Stimulated activated CD4-positive, alpha-beta T cell treated with anti-CD3 and anti-CD28 coated beads, Interleukin-4, amount 100 ng/mL, for 1 hour (primary cell): ENCODE data around the gene SYN1.
"Not testable (repeated sequence)": the region's sequence is repeated elsewhere in the genome, so short reads cannot be mapped to it uniquely, and the experiment has no call there.

Experiments
- DNase-seq: peaks from one replicate; pipeline ENCODE4 v3.0.0-alpha.2; 2020

The SYN1 gene

DNA sequence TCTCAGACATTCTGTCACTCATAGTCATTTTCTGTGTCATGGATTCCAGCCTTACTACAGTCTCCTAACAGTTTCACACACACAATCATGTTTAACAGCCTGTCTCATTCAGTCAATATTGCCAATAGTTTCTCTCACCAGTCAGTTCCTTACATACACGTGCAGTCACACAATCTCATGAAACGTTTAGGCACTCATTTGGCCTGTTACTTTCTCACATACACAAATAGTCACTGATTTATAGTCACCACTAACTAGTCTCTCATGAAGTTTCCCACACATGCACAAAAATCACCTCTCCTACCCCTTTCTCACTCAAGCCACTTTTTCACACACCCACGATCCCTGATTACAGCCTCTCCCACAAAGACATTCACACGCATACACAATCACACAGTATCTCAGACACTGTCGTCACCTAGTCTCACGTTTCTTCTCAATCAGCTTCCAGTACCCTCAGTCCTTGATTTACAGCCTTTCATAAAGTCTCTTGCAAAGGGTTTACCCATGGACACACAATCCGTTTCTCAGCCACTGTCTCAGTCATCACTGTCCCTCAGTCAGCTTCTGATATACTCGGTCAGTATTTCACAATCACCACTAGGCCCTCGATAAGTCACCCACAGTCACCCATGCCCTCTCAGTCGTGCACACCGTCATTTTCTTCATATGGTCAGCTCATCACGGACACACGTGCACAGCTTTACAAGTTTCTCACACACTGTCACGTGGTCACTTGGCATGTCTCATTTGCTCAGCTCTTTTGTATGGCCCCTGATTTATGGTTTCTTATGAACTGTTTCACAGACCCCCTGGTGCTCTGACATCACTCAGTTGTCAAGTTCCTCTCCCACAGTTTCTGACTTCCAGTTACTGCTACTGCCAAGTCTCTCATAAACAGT lies 14.3 kb upstream of the SYN1 start:
- no peak for DNase-seq

DNA sequence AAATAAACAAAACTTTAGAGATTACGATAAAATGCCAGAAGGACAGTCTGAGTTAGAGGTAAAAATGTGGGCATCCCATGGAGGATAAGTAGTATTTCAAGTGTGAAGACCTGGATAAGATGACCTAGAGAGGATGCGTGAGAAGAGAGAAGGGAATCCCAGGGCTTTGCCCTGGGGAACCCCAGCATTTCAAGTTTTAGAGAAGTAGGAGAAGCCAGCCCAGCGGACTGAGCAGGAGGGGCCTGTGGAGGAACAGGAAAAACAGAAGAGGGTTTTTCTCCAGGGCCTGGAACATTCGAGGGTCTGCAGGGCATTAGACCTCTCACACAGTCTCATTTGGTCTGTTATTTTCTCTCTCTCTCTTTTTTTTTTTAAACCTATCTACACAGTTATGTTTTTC lies 13.0 kb upstream of the SYN1 start:
- no peak for DNase-seq

DNA sequence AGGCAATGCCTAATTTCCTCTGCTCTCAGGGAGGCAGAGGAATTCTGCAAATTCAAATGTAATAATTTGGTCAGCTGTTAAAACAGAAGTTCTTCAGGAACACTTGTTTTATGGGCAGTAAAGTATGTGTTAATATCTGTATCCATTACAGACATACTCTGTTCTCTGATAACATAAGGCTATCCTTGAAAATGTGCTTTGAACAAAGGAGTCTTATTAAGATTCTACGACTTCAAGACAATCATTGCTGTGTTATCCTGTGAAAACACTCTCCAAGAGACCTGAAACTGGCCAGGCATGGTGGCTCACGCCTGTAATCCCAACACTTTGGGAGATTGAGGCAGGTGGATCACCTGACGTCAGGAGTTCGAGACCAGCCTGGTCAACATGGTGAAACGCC lies 12.0 kb upstream of the SYN1 start:
- no peak for DNase-seq

DNA sequence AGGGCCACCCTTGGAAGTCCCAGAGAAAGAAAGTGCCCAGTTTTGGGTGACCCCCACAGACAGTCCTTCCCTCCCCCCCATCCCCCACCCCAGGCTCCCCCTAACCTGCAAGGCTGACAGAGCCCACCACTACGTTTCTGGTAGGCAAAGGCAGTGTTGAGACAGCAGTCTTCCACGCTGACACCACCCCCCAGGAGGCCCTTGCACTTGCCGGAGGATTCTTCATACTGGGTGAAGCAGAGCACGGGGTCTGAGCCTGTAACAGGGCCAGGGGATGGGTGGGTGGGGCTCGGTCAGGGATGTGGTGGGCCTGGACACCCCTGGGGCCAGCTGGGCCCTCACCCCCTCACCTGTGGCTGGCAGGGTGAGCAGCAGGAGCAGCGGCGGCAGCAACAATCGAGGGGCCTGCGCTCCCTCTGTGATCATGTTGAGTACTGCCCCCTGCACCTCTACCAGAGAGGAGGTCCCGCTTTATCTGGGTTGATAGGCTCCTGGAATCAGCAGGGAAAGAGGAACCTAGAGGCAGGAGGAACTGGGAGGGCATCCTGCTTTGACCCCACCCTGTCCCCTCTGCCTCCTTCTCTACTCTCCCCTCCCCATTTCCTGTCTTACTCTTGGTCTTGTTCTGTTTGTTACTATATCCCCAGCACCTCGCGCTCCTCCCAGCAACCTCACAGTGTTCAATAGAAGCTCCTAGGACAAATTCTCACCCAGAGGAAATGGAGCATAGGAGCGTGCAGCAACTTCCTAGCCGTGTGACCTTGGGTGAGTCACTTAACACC lies 10.0 kb upstream of the SYN1 start, which contains the start of gene CFP:
CFP (minus strand) TSS at position 512 of the 782 bp plus-strand sequence; CDS start at position 426, 86 bp downstream.
- no peak for DNase-seq

DNA sequence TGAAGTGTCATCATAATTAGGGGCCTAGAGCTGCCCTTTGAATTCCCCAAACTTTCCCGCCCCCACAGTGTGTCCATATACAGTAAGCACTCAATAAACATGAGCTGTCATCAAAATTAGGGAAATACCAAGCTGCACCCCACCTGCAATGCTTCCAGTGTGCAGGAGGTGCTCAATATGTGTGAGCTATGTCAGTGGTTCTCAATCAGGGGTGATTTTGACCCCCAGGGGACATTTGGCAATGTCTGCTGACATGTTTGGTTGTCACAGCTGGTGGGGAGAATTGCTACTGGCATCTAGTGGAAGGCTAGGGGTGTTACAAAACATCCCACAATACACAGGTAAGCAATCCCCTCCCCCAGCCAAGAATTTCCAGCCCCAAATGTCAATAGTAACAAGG lies 9.3 kb upstream of the SYN1 start:
- DNase-seq: no peak

DNA sequence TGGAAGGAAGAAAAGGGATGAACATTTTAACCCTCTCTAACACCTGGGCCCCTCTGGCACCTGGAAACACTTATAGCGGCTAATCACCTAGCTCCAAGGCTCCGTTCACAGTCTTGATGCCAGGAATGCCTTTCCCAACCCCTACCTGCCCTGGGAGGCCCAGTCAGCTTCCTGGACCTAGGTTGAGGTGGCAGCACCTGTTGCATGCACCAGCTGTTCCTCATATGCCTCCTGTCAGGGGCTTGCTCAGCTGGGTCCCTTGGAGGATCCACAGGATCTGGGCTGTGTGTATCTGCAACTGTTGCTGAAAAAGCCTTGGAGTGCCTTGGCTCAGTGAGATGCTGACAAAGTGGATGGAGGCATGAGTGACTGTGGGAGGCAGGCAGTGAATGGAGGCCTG lies 5.7 kb upstream of the SYN1 start:
- DNase-seq: no peak

DNA sequence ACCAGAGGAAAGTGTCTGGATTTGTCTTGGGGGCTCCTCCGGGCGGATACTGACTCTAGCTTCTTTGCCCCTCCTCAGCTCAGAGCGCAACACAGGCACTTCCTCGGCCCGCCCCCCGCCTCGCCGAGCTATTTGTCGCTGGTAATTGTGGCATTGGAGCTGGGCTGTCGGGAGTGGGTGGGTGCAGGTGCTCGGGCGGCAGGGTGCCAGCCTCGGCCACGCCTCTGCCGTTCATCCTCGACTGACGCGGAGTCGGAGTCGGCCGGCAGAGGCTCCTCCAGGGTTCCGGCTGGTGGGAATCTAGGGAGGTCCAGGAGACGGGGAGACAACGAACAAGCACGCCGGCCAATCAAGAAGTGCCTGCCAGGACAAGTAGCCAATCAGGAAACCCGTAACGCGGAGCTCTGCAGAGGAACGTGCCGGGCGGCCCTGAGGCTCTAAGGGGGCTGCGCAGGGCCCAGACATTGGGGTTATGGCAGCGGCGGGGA lies 3.9 kb upstream of the SYN1 start:
- peak; percentile 48 for DNase-seq

DNA sequence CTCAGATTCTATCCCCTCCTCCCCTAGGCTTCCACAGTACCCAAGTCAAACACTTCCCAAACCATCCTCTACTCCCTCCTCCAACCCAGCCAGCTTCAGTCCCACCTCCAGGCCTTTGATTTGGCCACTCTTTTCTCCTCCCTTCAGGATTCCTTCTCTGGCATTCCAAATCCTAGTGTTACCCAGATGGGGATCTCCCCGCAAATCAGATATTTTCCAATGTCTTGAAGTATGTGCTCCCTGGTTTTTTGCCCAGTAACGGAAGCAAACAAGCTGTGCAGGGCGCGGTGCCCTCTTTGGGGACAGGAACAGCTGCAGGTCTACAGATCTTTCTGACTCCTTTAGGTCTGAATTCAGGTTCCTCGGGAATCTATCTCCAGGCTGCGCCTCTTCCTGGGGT lies 2.2 kb upstream of the SYN1 start:
- DNase-seq: no peak

DNA sequence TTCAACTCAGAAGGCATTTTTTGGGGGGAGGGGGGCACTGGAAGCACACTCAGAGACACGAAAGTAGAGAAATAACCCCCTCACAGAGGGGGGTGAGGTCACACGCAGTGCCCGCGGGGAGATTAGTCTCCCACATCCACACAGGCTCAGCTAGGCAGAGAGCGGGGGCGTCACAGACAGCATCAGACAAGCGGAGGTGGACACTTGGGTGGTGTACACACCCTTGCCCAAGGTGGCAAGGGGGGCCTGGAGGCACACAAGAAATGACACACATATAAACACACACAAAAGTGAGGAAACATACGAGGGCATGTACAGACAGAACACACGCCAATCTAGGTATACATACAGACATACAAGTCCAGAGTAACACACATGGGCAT lies 637 bp upstream of the SYN1 start:
- DNase-seq: no peak

DNA sequence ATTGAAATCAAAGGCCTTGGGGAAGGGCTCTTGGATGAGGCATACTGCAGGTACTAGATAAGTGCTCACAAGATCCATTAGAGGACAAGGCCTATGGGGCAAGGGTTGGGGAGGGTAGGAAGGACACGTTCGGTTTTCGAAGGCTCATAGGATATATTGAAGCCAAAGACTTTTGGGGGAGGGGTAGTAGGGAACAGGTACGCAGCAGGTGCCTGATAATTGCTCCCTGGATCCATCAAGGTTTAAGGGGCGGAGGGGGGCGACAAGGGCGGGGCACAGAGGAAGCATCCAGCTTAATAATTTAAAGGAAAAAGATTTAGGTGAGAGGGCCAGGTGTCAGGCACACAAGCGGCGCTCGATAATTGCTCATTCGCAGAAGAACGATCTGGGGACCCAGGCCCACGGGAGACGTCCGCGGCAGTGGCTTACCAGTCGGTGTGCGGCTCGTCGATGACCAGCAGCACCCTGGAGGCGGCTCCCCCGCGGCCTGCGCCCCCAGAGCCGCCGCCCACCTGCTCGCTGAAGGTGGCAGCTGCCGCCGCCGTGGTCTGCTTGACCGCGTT lies 653 bp downstream of the SYN1 start:
- no peak for DNase-seq

DNA sequence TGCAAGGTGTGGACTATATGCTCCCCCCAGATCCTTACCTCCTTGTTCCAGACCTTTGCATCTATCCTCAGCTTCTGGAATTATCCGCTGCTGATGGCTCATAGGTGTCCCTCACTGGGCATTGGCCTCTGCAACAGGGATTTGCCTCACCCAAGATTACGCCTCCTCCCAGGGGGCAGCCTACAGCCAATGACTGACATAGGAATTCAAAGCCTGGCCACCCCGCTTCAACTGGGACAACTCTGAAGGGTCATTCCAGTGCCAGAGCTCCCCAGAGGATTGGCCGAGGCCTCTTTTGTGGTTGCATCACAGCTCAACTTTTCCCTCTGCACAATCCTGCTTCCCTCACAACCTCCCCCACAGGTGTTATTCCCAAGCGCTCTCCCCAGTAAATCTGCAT lies 5.0 kb downstream of the SYN1 start:
- no peak for DNase-seq

DNA sequence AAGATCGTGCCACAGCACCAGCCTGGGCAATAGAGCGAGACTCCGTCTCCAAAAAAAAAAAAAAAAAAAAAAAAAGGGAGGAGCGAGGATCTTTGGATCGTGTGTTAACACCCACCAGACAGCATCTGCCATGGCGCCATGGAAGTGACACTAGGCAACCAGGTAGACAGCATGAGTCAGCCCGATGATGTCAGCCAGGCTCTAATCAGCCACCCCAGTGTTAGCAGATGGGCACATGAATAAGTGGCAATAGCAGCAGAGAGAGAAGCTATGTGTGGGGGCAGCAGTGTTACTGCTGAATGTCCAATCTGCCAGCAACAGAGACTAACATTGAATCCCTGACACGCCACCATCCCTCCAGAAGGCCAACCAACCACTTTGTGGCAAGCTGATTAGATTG lies 6.6 kb downstream of the SYN1 start:
- DNase-seq: no peak

DNA sequence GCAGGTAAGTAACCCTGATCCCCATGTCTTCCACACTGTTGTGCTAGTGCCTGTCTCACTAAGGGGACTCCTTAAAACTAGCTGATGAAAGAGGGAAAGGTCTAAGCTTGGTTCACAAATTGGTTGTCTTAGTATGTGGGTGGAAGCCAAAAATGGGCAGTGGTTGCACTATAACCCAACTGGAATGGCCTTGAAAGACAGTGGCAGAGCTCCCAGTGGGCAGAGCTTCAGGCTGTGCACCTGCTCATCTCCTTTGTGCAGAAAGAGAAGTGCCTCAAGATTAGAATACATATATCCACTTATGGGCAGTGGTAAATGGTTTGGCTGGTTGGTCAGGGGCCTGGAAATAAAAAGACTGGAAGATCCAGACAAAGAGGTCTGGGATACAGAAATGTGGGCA lies 7.2 kb downstream of the SYN1 start:
- DNase-seq: no peak

DNA sequence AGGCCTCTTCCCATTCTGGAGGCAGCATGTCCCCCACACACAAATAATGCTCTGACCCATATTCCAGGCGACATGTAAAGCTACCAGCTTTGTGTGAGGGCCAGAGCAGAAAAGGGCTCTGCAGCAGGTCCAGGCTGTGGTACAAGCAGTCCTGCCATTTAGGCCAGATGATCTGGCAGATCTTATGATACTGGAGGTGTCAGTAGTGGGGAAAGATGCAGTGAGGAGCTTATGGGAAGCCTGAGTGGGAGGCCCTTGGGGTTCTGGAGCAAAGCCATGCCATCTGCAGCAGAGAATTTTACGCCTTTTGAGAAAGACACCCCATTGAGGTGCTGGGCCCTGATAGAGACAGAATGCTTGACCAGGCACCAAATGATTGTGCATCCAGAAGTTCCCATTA lies 7.7 kb downstream of the SYN1 start:
- no peak for DNase-seq

DNA sequence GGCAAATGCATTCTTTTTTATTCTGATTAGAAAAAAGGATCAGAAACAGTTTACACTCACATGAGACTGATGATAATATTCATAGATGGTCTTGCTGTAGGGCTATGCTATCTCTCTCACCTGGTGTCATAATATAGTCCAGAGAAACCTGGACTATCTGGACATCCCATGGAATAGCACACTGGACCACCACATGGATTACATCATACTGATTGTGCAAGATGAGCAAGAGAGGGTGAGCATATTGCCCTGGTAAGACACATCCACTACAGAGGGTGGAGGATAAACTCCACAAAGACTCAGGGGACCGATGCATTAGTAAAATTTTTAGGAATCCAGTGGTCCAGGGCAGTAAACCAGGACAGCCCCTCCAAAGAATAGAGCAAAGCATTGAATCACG lies 8.2 kb downstream of the SYN1 start:
- DNase-seq: no peak

DNA sequence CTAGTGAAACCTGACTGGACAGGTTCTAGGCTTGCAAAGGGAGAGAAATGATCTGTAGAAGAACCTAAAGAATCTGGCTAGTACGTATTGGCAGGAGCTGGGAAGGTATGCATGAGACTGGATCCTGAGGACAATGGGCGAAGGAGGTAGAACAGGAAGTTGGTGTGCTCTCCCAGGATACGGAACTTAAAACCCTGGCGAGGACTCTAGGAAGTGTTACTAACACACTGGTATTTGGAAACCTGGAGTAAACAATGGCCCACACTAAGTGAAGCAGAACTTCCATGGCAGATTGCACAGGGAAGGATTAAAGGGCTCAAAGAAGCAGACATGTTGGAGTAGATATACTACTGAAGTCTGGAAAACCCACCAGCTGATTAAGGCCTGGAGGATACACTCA lies 9.1 kb downstream of the SYN1 start:
- DNase-seq: no peak

DNA sequence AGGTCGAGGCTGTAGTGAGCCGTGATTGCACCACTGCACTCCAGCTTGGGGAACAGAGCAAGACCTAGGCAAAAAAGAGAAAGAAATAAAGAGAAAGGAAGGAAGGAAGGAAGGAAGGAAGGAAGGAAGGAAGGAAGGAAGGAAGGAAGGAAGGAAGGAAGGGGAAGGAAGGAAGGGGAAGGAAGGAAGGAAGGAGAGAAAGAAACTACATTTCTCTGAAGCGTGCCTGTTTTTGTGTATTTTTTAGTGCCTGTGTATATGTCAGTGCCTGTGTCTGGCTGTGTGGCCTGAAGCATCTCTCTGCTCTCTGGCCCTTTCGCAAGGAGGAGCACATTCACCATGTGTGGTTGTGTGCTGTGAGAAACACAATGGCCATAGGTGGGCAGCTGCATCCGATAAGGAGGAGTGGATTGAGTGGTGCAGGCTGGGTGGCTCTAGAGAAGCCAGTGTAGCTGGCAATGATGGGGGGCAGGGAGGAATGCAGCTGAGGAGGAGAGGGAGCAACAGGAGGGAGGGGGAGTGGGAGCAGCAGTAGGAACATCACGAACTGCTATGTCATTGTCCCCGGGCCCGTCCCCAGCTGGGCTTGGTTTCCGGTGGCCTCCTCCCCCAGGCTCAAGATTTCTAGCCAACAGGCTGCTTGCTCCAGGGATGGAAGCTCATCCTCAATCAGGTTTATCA lies 11.4 kb downstream of the SYN1 start:
- no peak for DNase-seq

DNA sequence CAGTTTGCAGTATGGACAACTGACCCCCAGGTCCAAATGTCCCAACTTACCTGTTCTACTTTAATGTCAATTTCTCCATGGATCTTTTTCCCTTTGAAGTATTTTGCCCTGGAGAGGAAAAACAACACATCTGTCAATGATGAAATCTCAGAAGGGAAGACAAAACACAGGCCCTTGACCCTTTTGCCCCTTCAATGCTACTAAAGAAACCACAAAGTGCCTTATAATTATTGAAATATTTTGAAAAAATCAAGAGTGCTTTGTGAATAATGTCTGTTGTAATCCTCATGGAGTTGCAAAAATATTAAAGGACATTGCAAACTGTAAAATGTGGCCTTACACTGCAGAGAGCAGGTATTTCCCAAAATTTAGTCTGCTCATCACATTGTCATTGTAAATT lies 12.6 kb downstream of the SYN1 start:
- no peak for DNase-seq

DNA sequence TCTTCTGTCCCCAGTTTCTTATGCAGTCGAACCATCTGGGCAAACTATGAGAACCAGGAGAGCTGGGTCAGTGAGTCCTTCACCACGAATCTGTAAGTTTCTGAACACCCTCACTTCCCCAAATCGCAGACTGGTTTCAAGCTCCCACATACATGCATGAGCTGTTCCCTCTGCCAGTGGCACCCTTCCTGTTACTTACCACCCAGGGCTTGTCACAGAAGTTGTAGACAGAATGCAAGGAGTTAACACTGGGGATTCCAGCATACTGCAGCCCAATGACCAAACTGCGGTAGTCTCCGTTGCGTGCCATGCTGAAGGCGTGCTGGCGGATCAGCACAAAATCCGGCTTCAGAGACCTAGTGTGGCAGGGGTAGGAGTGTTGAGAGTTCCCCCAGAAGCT lies 14.6 kb downstream of the SYN1 start:
- DNase-seq: no peak

DNA sequence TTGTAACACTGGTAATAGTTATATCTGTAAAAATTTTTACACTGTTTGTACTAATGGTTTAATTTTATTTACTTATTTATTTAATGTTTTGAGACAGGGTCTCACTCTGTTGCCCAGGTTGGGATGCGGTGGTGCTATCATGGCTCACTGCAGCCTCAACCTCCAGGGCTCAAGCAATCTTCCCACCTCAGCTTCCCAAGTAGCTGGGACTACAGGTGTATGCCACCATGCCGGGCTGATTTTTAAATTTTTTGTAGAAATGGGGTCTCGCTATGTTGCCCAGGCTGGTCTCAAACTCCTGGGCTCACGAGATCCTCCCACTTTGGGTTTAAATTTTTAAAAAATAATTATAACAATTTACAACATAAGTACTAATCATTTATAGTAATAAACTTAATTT lies 16.5 kb downstream of the SYN1 start:
- DNase-seq: not testable (repeated sequence)

DNA sequence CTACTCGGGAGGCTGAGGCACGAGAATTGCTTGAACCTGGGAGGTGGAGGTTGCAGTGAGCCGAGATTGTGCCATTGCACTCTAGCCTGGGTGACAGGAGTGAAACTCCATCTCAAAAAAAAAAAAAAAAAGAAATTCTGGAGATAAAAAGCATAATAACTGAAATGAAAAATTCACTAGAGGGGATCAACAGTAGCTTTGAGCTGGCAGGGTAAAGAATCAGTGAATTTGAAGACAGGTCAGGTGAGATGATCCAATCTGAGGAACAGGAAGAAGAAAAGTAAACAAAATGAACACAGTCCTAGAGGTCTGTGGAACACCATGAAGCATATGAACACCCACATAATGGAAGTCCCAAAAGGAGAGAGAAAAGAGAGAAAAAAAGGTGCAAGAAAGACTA lies 22.4 kb downstream of the SYN1 start:
- DNase-seq: no peak

DNA sequence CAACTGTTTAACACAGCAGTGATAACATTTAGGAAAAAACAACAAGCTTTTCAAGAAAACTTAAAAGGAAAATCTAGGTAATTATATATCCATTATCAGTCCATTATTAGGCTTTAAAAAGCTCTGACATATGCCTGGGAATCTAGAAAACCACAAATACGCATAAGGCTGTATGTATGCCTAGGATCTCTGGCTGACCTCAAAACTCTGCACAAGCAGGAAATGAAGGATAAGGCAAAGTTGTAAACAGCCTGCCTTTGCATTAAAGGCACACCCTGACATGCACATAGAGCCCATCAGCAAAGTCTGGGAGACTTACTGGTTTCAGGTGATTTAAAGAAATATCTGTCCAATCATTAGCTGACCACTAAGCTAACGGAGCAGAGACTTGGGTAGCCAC lies 23.4 kb downstream of the SYN1 start:
- no peak for DNase-seq

DNA sequence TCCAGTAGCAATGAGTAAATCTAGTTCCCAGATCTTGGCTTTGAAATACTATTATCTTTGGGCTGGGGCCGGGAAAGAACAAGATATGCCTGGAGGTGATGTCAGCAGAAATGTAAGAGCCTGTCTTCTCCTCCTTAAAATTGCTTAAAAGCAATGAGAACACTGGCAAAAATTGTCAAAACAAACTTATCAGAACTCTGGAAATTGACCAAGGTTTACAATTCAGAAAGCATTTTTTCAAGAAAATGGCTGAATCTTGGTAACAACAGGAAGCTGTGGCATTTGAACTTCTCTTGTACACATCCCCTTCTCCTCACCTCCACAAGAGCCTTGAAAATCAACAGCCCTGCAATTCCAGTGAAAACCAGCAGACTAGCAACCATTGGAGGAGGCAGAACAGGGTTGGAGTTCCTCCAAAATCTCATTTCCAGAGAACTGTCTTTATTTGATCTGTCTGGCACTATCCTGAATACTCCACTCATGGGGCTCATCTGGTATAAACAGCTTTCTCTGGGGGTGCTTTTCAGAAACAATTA lies 23.9 kb downstream of the SYN1 start:
- DNase-seq: no peak
